Lower leg skin (tissue), 4 donors: ENCODE results near the gene IL4. TPM values are rescaled to one million over a fixed set of nuclear protein-coding genes. Genes with fewer than 3 reads are reported as not detected.

Experiments
- DNase-seq, 2 donors: peaks; one replicate each; pipeline ENCODE4 v3.0.0-alpha.2; 2019; ENCODE audit warnings: low spot score in 2 of 2
- H3K4me3 ChIP-seq: fragments of 200-600 bp; sonication (generic); 2 replicates; pipeline ENCODE4 v1.5.1; 2017; ENCODE audit warnings: mild to moderate bottlenecking, low read depth; ENCODE audit not compliant: poor library complexity, severe bottlenecking
- POLR2A ChIP-seq, 2 donors: fragments of 450-650 bp; IDR thresholded peaks; one replicate each; pipeline ENCODE4 v1.6.1; 2016 to 2017; ENCODE audit warnings: antibody characterized with exemption in 2 of 2, mild to moderate bottlenecking in 1 of 2, moderate library complexity in 1 of 2
- WGBS, 2 donors: methylation state at CpG; one replicate each; pipeline ENCODE4 v1.1.5; 2018; 5-methylcytosine and 5-hydroxymethylcytosine counted together
- intact Hi-C: fragments of 100-400 bp; cut with DNase I; formaldehyde crosslinking; loops from one replicate; pipeline ENCODE4 v1.15.0; 2023; ENCODE audit warnings: low total_unique reads
- total RNA-seq, 4 donors: library from RNA; depleted of rRNA; stranded (reverse); fragments of >200 nt; gene quantifications; one replicate each; pipeline ENCODE4 v1.1.0, GENCODE V29; 2016
- TF ChIP-seq, protein P1 (sequence below), 3 donors: fragments of 450-650 bp; IDR thresholded peaks; one replicate each; pipeline ENCODE4 v1.5.1; 2016; ENCODE audit warnings: antibody characterized with exemption in 3 of 3, mild to moderate bottlenecking in 3 of 3, moderate library complexity in 2 of 3

Gene IL4
- total RNA-seq, 4 donors from 2014 or later, result not detected

DNA sequence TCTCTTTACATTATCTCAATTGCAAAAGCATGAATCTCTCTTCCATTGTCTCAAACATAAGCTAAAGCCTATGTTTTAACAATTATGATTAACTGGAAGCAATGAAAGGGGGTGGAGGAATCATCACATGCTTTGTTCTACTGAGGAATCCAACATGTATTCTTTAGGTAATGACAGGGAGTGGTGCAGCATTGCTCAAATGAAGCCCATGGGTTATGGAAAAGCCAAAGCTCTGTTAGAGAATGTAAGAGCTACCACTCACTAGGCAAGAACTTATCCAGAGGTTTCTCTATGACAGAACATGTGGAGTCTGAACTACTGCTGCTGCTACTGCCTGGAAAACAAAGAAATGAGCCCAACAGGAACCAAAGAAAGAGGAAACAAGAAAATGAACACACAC lies 34.9 kb downstream of the IL4 start:
- intact Hi-C loops, result no loop called here
- DNase-seq, result no peak
- no peak overlapping the region for H3K4me3 ChIP-seq
- no peak for TF ChIP-seq POLR2A (IDR thresholded peaks at IDR 0.05)
- TF ChIP-seq, protein P1, sequence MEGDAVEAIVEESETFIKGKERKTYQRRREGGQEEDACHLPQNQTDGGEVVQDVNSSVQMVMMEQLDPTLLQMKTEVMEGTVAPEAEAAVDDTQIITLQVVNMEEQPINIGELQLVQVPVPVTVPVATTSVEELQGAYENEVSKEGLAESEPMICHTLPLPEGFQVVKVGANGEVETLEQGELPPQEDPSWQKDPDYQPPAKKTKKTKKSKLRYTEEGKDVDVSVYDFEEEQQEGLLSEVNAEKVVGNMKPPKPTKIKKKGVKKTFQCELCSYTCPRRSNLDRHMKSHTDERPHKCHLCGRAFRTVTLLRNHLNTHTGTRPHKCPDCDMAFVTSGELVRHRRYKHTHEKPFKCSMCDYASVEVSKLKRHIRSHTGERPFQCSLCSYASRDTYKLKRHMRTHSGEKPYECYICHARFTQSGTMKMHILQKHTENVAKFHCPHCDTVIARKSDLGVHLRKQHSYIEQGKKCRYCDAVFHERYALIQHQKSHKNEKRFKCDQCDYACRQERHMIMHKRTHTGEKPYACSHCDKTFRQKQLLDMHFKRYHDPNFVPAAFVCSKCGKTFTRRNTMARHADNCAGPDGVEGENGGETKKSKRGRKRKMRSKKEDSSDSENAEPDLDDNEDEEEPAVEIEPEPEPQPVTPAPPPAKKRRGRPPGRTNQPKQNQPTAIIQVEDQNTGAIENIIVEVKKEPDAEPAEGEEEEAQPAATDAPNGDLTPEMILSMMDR (IDR thresholded peaks at IDR 0.05), result no peak

- H3K4me3 ChIP-seq, result no peak overlapping the region
- intact Hi-C loops, result no loop called here
- no peak for DNase-seq
- TF ChIP-seq, protein P1 (IDR thresholded peaks at IDR 0.05), result no peak
- no peak for TF ChIP-seq POLR2A (IDR thresholded peaks at IDR 0.05)
- 67 to 69% methylated on average over 11 of the region's 11 CpGs for WGBS, 2 donors
Measured at GRCh38 chr5:132714456-132715307, 40.9 kb downstream of the IL4 start.

GRCh38 chr5:132718544-132719312 lies 44.9 kb downstream of the IL4 start:
- intact Hi-C loops, result no loop called here

GRCh38 chr5:132725745-132726144 lies 52.0 kb downstream of the IL4 start:
- TF ChIP-seq, protein P1 (IDR thresholded peaks at IDR 0.05), result no peak
- TF ChIP-seq POLR2A (IDR thresholded peaks at IDR 0.05), result no peak
- intact Hi-C loops, result no loop called here
- WGBS, 2 donors, result 97 to 100% methylated on average over 2 of the region's 2 CpGs
- no peak overlapping the region for H3K4me3 ChIP-seq
- no peak for DNase-seq

More at GRCh38 chr5:132718544-132719312, 44.9 kb downstream of the IL4 start:
- 94 to 95% methylated on average over 5 of the region's 5 CpGs for WGBS, 2 donors
- TF ChIP-seq POLR2A (IDR thresholded peaks at IDR 0.05), result no peak
- TF ChIP-seq, protein P1 (IDR thresholded peaks at IDR 0.05), result no peak
- no peak overlapping the region for H3K4me3 ChIP-seq
- DNase-seq, result no peak

DNA sequence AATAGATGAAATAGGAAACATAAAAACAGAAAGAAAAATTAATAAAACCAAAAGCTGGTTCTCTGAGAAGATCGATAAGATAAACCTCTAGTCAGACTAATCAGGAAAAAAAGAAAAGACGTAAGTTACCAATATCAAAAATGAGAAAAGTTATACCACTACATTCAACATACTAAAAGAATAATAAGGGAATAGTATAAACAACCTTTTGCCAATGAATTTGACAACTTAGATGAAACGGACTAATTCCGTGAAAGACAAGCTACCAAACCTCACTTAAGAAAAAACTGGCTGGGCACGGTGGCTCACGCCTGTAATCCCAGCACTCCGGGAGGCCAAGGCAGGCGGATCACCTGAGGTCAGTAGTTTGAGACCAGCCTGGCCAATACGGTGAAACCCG lies 56.1 kb downstream of the IL4 start:
- WGBS, 2 donors, result 90 to 96% methylated on average over 10 of the region's 10 CpGs
- no peak for TF ChIP-seq POLR2A (IDR thresholded peaks at IDR 0.05)
- no peak overlapping the region for H3K4me3 ChIP-seq
- DNase-seq, result no peak
- intact Hi-C loops, result no loop called here

Other genes with a start within 250 kb of the IL4 start
- gene IRF1, start 183.2 kb upstream of the IL4 start, total RNA-seq, result 10 to 100 TPM in 3 of 4 donors, 1 to 10 TPM in 1; 9.6 to 15.0 (median 14.5) TPM
- gene IL5, start 130.5 kb upstream of the IL4 start, total RNA-seq, result not detected
- 10 to 100 TPM; 21.7 to 37.1 (median 24.6) TPM for gene RAD50, start 117.0 kb upstream of the IL4 start, total RNA-seq
- not detected for gene IL13, start 15.8 kb upstream of the IL4 start, total RNA-seq
- gene KIF3A, start 63.6 kb downstream of the IL4 start, total RNA-seq, result 1 to 10 TPM; 4.9 to 7.7 (median 6.3) TPM
- gene CCNI2, start 73.4 kb downstream of the IL4 start, total RNA-seq, result under 1 TPM in 2 of 4 donors, not detected in 2; 0.49 to 0.74 TPM
- gene SEPTIN8, start 103.2 kb downstream of the IL4 start, total RNA-seq, result 10 to 100 TPM; 70.0 to 99.6 (median 87.8) TPM
- gene SOWAHA, start 139.3 kb downstream of the IL4 start, total RNA-seq, result 1 to 10 TPM in 1 of 4 donors, under 1 TPM in 3; 0.08 to 1.0 (median 0.79) TPM
- gene SHROOM1, start 156.7 kb downstream of the IL4 start, total RNA-seq, result 1 to 10 TPM; 1.2 to 3.8 (median 2.2) TPM
- under 1 TPM; 0.17 to 0.44 (median 0.36) TPM for gene GDF9, start 192.5 kb downstream of the IL4 start, total RNA-seq
- 100 to 1,000 TPM in 2 of 4 donors, 10 to 100 TPM in 2; 56.0 to 122 (median 88.0) TPM for gene UQCRQ, start 192.7 kb downstream of the IL4 start, total RNA-seq
- 1 to 10 TPM in 2 of 4 donors, under 1 TPM in 1, not detected in 1; 0.84 to 2.0 (median 1.8) TPM for gene LEAP2, start 199.7 kb downstream of the IL4 start, total RNA-seq